ENCODE data around the gene PTPRG.

Gene PTPRG

DNA sequence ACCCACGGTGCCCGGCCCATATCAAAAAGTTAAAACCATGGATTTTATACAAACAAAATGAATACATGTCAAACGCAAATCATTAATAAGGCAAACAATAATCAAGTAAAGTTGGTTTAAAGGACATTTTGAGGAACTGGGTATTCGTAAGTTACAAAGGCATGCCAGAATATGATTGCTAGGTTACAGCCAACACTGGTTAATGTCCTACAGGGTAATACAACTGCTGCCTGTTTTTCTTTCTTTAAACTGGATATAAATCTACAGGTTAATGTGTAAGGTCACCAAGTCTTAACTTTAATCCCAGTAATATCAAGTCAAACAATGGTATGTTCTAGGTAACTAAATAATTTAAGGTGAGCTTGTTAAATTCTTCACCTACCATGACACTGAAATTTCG lies 166.1 kb downstream of the PTPRG start:
- no peak overlapping the region for H3K27ac ChIP-seq

DNA sequence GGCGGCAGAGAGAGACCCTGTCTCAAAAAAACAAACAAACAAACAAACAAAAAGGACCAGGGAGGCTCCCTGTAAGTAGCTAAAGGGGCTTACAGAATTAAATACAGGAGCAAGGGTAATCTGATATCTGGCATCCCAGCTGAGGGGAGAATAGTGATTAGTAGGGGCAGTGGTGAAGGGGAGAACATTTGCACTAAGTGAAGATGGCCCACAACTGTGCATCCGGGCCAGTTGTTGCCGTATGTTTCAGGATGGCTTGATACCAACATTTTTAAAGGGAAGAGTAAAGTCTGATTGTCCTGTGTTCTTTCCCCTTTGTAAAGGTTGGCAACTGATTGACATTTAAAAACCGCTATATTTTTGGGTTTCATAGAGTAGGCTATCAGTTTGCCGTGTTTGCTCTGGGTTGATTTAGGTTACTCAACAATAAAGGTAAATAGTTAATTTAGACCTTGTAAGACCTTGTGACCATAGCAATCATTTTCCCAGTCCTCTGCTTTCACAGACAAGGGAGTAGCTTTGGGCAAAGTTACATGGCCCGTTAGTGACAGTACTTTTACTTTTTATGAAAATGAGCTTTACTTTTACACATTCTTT lies 167.8 kb downstream of the PTPRG start:
- H3K27ac ChIP-seq, result no peak overlapping the region
- TF ChIP-seq, protein P1, sequence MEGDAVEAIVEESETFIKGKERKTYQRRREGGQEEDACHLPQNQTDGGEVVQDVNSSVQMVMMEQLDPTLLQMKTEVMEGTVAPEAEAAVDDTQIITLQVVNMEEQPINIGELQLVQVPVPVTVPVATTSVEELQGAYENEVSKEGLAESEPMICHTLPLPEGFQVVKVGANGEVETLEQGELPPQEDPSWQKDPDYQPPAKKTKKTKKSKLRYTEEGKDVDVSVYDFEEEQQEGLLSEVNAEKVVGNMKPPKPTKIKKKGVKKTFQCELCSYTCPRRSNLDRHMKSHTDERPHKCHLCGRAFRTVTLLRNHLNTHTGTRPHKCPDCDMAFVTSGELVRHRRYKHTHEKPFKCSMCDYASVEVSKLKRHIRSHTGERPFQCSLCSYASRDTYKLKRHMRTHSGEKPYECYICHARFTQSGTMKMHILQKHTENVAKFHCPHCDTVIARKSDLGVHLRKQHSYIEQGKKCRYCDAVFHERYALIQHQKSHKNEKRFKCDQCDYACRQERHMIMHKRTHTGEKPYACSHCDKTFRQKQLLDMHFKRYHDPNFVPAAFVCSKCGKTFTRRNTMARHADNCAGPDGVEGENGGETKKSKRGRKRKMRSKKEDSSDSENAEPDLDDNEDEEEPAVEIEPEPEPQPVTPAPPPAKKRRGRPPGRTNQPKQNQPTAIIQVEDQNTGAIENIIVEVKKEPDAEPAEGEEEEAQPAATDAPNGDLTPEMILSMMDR (conservative IDR thresholded peaks at IDR 0.05), result no peak

More for the DNA sequence above, 166.1 kb downstream of the PTPRG start:
- TF ChIP-seq, protein P1 (conservative IDR thresholded peaks at IDR 0.05), result no peak

DNA sequence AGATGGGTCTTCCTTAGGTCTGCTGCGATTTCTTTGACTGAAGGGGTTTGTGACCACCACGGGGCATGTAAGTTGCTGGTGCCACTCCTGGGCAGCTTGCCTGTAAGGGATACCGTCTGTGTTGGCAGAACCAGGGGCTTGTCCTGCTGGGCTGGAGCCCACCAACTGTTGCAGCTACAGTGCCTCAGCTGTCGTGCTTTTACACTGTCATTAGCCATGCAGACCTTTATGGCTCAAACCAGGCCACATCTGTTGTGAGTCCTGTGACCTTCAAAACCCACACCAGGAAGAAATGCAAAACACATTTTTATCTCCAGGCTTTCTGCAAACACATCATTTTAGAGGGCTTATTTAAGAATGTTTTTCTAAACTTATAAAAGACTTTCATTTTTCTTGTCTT lies 168.7 kb downstream of the PTPRG start:
- TF ChIP-seq, protein P1 (conservative IDR thresholded peaks at IDR 0.05), result no peak
- H3K27ac ChIP-seq, result no peak overlapping the region

DNA sequence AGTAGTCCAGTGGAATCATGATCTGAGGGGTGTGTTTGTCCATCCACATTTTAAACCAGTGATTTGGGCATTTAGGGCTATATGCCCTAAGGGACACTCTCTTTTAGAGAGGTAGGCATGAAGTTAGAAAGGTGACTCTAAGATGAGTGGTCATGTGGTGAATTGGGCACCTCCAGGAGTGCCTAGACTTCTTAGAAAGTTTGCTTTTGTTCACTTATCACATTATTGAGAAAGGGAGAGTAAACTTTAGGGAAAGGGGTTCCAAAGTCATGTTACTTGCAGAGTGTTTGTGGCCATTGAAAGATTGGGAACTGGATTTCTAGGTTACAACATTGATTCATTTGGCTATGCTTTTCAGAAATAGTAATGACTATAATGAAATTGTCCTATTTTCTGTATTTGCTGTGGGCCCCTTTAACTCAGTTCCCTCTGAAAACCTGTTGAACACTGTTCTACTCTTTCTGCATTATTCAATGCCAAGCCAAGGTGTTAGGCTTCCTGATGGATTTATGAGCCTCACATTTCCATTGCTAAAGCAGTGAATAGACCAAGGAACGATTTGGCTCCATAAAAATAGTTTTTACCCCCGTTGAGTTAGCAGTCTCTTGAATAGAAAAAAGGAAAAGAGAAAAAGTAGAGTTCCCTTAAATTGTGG lies 169.3 kb downstream of the PTPRG start:
- H3K27ac ChIP-seq, result no peak overlapping the region
- TF ChIP-seq, protein P1 (conservative IDR thresholded peaks at IDR 0.05), result no peak

DNA sequence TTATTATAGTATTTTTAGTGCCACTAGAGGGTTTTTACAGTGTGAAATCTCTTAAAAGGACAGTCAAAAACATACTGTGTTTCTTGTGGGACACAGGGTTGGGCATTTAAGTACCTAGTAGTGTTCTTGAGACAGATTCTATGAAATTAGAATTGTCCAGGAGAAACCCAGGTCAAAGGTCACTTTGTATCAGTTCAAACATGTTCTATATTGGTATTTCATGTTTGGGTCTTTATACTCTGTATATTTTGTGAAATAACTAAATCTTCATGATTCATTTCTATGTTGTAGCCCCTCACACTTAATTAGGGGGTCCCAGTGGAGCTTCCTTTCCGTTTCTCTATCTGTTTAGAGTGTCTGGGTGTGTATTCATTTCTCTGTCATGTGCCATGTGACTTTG lies 171.6 kb downstream of the PTPRG start:
- no peak overlapping the region for H3K27ac ChIP-seq
- TF ChIP-seq, protein P1 (conservative IDR thresholded peaks at IDR 0.05), result no peak

DNA sequence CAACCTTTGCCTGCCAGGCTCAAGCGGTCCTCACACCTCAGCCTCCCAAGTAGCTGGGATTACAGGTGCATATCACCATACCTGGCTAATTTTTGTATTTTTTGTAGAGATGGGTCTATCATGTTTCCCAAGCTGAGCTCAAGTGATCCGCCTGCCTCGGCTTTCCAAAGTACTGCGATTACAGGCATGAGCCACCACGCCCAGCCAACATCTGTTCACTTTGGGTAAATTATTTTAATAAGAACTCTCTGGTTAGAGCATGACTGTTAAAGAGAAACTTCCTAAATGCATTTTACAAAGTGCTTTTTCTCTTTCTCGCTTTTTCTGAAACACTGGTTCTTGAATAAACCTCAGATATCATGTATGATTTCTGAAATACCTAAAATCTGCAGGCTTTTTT lies 172.5 kb downstream of the PTPRG start:
- TF ChIP-seq, protein P1 (conservative IDR thresholded peaks at IDR 0.05), result no peak

DNA sequence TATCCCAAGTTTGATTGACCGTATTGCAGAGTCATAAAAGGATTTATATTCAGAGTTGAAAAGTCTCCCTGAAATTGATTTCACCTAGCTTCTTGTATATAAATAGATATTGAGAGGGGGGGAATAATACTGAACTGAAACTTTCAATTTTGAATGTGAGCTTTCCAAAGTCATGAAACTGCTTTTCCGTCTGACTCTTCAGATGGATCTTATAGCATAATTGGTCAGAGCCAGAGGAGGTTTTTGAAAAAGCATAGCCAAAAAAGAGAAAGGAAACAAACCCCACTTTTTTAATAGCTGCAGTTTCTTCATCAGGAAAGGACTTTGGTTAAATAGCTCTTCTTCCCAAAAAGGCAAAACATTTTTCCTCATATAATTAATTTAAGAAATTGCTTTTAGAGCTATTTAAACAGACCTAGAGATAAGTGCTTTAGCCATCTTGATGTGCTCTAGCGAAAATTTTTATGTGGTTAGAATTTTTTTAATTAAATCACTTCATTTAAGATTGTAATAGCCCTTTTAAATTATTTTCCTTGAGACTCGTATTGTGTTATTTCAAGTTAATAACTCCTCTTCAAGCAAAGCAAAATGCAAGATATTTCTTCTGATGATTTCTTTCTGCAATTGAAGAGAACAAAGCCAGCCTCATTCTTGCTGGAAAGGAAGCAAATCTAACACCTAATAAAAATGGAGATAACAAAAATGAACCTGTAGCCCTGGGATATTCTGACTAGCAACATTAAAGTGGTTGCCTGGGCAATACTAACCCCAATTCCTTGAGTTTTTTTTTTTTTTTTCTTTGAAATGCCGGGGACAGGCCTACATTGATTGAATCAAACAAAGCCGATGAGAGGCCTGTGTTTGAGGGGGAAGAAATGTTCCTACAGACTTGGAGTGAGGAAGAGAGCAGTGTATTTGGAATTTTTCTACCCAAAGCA lies 173.6 kb downstream of the PTPRG start:
- no peak overlapping the region for H3K27ac ChIP-seq
- TF ChIP-seq, protein P1 (conservative IDR thresholded peaks at IDR 0.05), result no peak

More for the DNA sequence above, 172.5 kb downstream of the PTPRG start:
- H3K27ac ChIP-seq, result no peak overlapping the region

Measured in VCaP (cell line).